GM04503 (cell line): ENCODE measurements around the gene RPA3.

Experiments used
- DNase-seq: peaks from one replicate; pipeline ENCODE4 v3.0.0-alpha.2; 2012; ENCODE audit warnings: low read depth

The RPA3 gene

GRCh38 chr7:7607010-7607409, 111.4 kb downstream of the RPA3 start:
- no peak for DNase-seq

- no peak for DNase-seq
Observed at GRCh38 chr7:7596176-7596575, 122.2 kb downstream of the RPA3 start.

GRCh38 chr7:7595451-7595850, 123.0 kb downstream of the RPA3 start:
- DNase-seq = no peak
